ENCODE data around the gene UBXN10.

DNA sequence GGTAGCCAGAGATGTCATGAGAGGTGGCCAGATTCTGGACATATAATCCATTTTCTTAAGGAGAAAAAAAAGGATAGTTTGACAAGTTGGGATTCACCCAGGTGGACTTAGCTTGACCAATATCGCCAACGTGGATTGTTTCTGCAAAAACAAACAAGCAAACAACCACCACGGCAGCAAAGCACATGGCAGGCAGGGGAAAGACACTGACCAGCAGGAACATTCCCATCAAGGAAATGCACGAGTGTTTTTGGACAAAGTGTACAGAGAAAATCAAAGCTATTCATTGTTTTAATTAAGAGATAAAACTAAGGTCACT is 9.5 kb downstream of the UBXN10 start:
- TF ChIP-seq CTCF (IDR thresholded peaks at IDR 0.05) (no peak), POLR2A (IDR thresholded peaks at IDR 0.05) (no peak), EP300 (IDR thresholded peaks at IDR 0.05) (no peak)
